Embryonic facial prominence (tissue), 1 donor: Measurements from ENCODE around the gene MAMDC2.

ENCODE experiments used
- DNase-seq: peaks from one replicate; pipeline ENCODE4 v3.0.0-alpha.2; 2016; ENCODE audit errors: extremely low spot score

Gene MAMDC2

DNA sequence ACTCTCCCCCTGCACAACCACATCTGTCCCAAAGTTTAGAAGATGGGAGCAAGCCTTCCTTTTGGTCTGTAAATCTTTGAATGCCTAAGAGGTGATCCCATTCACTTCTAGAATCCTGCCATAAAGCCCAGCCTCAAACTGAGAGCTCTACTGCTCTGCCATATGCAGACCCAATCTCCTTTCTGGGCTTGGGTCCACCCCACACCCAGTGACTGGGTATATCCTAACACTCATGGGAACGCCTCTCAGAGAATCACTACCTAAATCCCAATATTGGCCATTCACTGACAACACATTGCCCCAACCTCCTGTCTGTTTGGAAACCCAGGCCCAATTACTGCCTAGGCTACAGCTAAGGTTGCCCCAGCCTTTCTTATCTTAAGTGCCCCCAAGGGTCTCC is 90.7 kb downstream of the MAMDC2 start:
- no peak for DNase-seq

DNA sequence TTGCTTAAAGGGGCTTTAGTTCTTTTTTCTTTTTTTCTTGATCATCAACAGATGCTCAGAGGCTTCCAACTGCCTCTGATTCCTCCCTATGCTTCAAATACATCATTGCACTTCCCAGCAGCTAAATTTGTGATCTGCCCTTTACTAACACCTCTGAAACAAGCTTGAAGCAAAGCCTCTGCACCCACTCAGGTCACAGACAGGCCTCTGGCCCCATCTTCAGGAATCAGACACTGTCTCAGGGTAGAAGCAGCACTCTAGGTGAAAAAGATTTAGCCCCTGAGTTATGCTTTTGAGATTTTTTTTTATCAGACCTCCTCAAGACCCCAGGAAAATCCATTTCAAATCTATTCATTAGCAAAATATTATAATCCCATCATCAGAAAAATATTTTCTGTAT is 91.5 kb downstream of the MAMDC2 start:
- no peak for DNase-seq

GRCh38 chr9:70136632-70137031 is 93.0 kb downstream of the MAMDC2 start:
- DNase-seq: no peak

- no peak for DNase-seq
These were observed 93.9 kb downstream of the MAMDC2 start for GRCh38 chr9:70137577-70137976.

- DNase-seq: no peak
These were observed 98.5 kb downstream of the MAMDC2 start for GRCh38 chr9:70142101-70142500.

GRCh38 chr9:70143394-70144130 is 99.9 kb downstream of the MAMDC2 start:
- DNase-seq: no peak

- no peak for DNase-seq
These were observed 100.5 kb downstream of the MAMDC2 start for GRCh38 chr9:70144131-70144503.

DNA sequence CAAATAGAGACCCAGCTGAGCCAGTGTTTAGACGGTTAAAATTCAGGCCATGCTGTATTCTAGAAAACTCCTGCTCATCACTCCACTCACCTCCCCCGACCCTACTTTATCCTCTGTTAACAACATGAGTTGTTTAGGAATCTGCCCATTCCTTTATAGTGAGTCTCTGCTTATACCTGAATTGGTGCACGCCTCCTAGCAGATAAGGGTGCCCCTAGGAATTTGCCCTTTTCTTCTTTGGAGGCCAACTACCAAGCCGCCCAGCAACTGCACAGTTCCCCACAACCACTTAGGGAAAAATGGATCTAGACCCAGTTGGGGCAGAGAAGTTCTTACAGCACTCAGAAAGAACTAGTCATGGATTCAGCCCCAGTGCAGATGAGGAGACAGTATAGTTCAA is 102.3 kb downstream of the MAMDC2 start:
- no peak for DNase-seq

GRCh38 chr9:70147196-70147595 is 103.5 kb downstream of the MAMDC2 start:
- DNase-seq: no peak

- no peak for DNase-seq
These were observed 104.0 kb downstream of the MAMDC2 start for GRCh38 chr9:70147651-70148050.

- DNase-seq: no peak
These were observed 108.7 kb downstream of the MAMDC2 start for GRCh38 chr9:70152350-70152749.

- no peak for DNase-seq
These were observed 113.1 kb downstream of the MAMDC2 start for GRCh38 chr9:70156729-70157128.

- DNase-seq: no peak
These were observed 116.0 kb downstream of the MAMDC2 start for GRCh38 chr9:70159630-70160029.

GRCh38 chr9:70160686-70161600 is 117.3 kb downstream of the MAMDC2 start:
- DNase-seq: no peak

GRCh38 chr9:70165006-70165602 is 121.5 kb downstream of the MAMDC2 start:
- DNase-seq: no peak

DNA sequence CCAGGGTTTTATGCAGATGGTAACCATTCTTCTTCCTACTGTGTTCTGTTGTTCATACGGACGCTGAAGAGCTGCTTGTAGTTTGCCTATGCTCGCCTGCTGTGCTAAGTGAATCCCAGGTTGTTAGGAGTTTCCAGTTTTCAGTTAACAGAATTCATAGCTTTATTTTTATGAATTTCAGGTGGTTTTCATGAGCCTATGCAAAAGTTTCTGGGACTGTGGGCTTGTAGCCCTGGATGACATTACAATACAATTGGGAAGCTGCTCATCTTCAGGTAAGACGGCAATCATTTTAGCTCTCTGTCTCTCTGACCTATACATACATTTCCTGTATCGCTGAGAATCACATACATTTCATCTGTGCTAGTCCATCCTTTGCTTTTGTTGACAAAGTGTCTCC is 124.9 kb downstream of the MAMDC2 start:
- DNase-seq: no peak

DNA sequence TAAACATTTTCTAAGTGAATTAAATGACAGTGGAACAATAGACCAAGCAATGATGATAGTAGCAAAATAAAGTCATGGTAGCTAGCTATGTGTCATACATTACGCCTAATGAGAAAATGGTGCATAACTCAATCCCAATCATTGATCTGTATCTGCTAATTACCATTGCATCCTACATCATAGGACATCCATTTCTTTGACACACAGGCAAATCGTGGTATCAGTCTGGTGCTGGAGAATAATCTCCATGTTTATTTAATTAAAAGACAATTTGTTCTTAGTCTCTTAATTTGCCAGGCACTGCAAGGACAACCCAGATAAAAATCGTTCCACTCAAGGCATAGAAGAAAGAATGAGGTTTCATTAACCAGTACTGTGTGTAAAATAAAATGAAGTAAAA is 125.6 kb downstream of the MAMDC2 start:
- DNase-seq: no peak

GRCh38 chr9:70170151-70170790 is 126.6 kb downstream of the MAMDC2 start:
- DNase-seq: no peak

GRCh38 chr9:70172532-70172931 is 128.9 kb downstream of the MAMDC2 start:
- DNase-seq: no peak

- DNase-seq: no peak
These were observed 133.5 kb downstream of the MAMDC2 start for GRCh38 chr9:70177121-70177520.

- no peak for DNase-seq
These were observed 149.1 kb downstream of the MAMDC2 start for GRCh38 chr9:70192707-70193106.

DNA sequence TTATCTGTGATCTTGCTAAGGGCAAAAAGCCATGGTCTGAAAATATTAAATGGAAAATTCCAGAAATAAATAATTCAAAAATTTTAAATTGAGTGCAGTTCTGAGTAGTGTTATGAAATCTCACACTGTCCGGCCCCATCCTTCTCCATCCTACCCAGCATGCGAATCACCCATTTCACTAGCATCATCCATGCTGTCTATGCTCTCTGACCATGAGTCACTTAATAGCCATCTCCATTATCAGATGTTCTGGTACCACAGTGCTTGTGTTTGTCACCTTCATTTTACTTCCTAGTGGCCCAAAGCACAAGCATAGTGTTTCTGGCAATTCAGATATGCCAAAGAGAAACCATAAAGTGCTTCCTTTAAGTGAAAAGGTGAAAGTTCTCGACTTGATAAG is 151.8 kb downstream of the MAMDC2 start:
- DNase-seq: no peak
